Calu3 (cell line): Measurements from ENCODE around the gene LIPA. TPM values are rescaled to one million over a fixed set of nuclear protein-coding genes. Genes with fewer than 3 reads are reported as not detected.
"Not testable (repeated sequence)": the region's sequence is repeated elsewhere in the genome, so short reads cannot be mapped to it uniquely, and the experiment has no call there.

Experiments used
- BruUV-seq: library from RNA; stranded (reverse); fragments of 400-500 nt; replicated peaks from 2 replicates; lab custom pipeline; 2021; lab: Mats Ljungman, UMichigan
- CTCF ChIA-PET: fragments of 300-600 bp; sonication (Branson Sonifier 250); formaldehyde crosslinking; loops from one replicate; lab custom pipeline; 2022; ENCODE audit warnings: antibody characterized with exemption; lab: Charles Lee
- DNase-seq: peaks from one replicate; pipeline ENCODE4 v3.0.0; 2022
- H3K27ac Mint-ChIP-seq: one replicate; pipeline ENCODE4 v1.8.0; 2022; ENCODE audit warnings: mixed read lengths; ENCODE audit not compliant: unreplicated experiment
- H3K27me3 Mint-ChIP-seq: one replicate; pipeline ENCODE4 v1.8.0; 2022; ENCODE audit warnings: mixed read lengths; ENCODE audit not compliant: unreplicated experiment
- H3K36me3 Mint-ChIP-seq: one replicate; pipeline ENCODE4 v1.8.0; 2022; ENCODE audit warnings: mild to moderate bottlenecking, moderate library complexity, mixed read lengths; ENCODE audit not compliant: insufficient read depth, unreplicated experiment
- H3K4me1 Mint-ChIP-seq: one replicate; pipeline ENCODE4 v1.8.0; 2022; ENCODE audit warnings: mild to moderate bottlenecking, low read depth, mixed read lengths; ENCODE audit not compliant: unreplicated experiment
- H3K4me3 Mint-ChIP-seq: one replicate; pipeline ENCODE4 v1.8.0; 2022; ENCODE audit warnings: mild to moderate bottlenecking, low read depth, moderate library complexity, mixed read lengths; ENCODE audit not compliant: unreplicated experiment
- H3K9me3 Mint-ChIP-seq: one replicate; pipeline ENCODE4 v1.8.0; 2022; ENCODE audit warnings: low read depth, mixed read lengths; ENCODE audit not compliant: unreplicated experiment
- intact Hi-C: fragments of 100-400 bp; cut with micrococcal nuclease; formaldehyde crosslinking; loops from one replicate; pipeline ENCODE4 v1.10.0; 2022; ENCODE audit not compliant: unreplicated experiment
- total RNA-seq: library from RNA; stranded (reverse); gene quantifications from 2 replicates; pipeline ENCODE4 v1.2.3, GENCODE V29; 2022
- TF ChIP-seq, protein P1 (sequence below): fragments of 200-600 bp; IDR thresholded peaks from one replicate; pipeline ENCODE4 v1.8.0; 2022; ENCODE audit warnings: antibody characterized with exemption; ENCODE audit not compliant: unreplicated experiment

The LIPA gene
- total RNA-seq, 1 experiment from 2014 or later, result 66.7 TPM

DNA sequence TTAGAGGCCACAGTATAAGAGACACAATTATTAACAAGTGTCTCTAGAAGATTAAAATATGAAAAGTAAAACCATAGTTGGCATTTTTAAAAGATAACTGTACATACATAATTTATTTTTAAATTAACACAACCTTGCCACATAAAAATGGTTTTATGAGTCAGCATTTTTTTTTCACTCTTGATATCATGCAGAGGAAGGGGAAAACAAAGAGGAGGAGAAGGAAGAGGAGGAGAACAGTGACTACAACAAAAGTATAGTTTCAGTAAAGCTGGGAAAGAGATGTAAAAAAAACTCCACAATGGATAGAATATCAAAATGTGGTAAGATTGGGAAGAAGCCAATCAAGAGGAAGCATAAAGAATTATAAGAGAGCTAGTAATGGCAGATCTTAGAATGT is 78.5 kb downstream of the LIPA start:
- DNase-seq, result no peak
- Mint-ChIP-seq H3K9me3 (no peaks in the 10 kb centered on the region), H3K27me3 (no peaks in the 10 kb centered on the region), H3K36me3 (no peaks in the 10 kb centered on the region), H3K4me1 (no peaks in the 10 kb centered on the region), H3K27ac (no peak overlapping the region), H3K4me3 (no peak overlapping the region)
- intact Hi-C loops, result no loop called here
- no TSS peak for BruUV-seq
- CTCF ChIA-PET, result no interaction called here
- TF ChIP-seq, protein P1, sequence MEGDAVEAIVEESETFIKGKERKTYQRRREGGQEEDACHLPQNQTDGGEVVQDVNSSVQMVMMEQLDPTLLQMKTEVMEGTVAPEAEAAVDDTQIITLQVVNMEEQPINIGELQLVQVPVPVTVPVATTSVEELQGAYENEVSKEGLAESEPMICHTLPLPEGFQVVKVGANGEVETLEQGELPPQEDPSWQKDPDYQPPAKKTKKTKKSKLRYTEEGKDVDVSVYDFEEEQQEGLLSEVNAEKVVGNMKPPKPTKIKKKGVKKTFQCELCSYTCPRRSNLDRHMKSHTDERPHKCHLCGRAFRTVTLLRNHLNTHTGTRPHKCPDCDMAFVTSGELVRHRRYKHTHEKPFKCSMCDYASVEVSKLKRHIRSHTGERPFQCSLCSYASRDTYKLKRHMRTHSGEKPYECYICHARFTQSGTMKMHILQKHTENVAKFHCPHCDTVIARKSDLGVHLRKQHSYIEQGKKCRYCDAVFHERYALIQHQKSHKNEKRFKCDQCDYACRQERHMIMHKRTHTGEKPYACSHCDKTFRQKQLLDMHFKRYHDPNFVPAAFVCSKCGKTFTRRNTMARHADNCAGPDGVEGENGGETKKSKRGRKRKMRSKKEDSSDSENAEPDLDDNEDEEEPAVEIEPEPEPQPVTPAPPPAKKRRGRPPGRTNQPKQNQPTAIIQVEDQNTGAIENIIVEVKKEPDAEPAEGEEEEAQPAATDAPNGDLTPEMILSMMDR, result no peak

DNA sequence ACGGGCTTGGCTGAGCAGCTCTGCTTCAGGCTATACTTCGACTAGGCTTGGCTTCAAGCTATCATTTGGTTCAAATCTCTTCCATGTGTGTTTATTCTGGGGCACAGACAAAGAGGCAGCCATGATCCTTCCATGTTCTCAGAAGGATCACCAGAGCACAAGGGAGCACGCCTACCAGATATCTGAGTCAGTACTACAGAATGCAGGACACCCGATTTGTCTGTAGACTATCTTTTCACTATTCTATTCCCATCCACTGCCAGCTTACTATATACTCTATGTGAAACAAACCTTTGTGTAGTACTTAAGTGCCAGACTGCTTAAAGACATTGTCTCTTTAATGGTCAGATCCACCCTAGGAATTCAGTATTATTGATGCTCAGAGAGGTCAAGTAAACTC is 79.6 kb downstream of the LIPA start:
- no peaks in the 10 kb centered on the region for H3K36me3 Mint-ChIP-seq
- no peaks in the 10 kb centered on the region for H3K4me1 Mint-ChIP-seq
- TF ChIP-seq, protein P1, result no peak
- DNase-seq, result no peak
- intact Hi-C loops, result no loop called here
- BruUV-seq, result no TSS peak
- CTCF ChIA-PET, result no interaction called here
- H3K4me3 Mint-ChIP-seq, result no peak overlapping the region
- no peaks in the 10 kb centered on the region for H3K9me3 Mint-ChIP-seq
- no peaks in the 10 kb centered on the region for H3K27me3 Mint-ChIP-seq
- no peak overlapping the region for H3K27ac Mint-ChIP-seq

DNA sequence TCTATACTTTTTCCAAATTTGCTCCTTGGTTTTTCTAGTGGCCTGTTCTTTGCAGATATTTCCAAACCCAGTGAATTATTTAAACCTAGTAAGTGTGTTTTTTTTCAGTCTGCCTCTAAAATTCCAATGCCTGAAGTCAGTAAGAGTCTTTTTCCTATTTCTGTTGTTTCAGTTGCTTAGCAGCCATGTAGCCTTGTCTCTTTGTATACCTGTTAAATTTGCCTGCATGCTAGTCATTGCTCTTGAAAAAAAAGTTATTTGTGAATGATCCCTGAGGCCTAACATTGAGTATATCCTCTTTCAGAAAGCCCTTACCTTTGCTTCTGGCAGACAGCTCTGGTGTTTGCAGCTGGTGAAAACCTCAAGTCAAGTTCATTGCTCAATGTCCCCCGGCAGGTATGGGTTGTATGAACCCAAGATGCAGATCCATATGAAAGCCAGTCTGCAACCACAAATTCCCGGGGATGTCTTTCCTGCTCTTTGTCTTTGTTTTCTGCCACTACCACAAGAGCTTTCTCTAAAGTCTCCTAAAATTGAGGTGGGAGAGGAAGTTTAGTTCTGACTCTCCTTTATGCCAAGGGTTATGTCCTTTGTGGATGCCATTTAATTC is 80.2 kb downstream of the LIPA start:
- H3K27ac Mint-ChIP-seq, result no peak overlapping the region
- no peaks in the 10 kb centered on the region for H3K9me3 Mint-ChIP-seq
- H3K27me3 Mint-ChIP-seq, result no peaks in the 10 kb centered on the region
- CTCF ChIA-PET, result no interaction called here
- no peak overlapping the region for H3K4me3 Mint-ChIP-seq
- TF ChIP-seq, protein P1, result no peak
- H3K36me3 Mint-ChIP-seq, result no peaks in the 10 kb centered on the region
- DNase-seq, result no peak
- intact Hi-C loops, result no loop called here
- no peaks in the 10 kb centered on the region for H3K4me1 Mint-ChIP-seq
- no TSS peak for BruUV-seq

DNA sequence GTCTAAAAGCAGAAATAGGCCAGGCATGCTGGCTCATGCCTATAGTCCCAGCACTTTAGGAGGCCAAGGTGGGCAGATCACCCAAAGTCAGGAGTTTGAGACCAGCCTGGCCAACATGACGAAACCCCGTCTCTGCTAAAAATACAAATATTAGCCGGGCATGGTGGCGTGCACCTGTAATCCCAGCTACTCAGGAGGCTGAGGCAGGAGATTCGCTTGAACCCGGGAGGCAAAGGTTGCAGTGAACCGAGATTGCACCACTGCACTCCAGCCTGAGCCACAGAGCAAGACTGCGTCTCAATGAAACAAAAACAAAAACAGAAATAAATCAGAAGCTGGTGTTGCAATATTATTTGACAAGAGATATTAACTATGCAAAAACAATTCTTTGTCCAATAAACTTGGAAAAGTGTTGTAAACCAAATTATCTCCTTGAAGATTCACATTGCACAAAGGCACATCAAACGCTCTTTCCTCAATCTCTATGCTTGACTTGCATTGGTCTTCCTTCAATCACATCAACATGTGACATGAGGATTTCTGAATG is 83.1 kb downstream of the LIPA start:
- peaks cover 14% of the 10 kb centered on the region for H3K27me3 Mint-ChIP-seq
- intact Hi-C loops, CTCF ChIA-PET, BruUV-seq, H3K4me3 Mint-ChIP-seq, H3K27ac Mint-ChIP-seq, H3K36me3 Mint-ChIP-seq, H3K4me1 Mint-ChIP-seq, DNase-seq, H3K9me3 Mint-ChIP-seq: not testable (repeated sequence)

DNA sequence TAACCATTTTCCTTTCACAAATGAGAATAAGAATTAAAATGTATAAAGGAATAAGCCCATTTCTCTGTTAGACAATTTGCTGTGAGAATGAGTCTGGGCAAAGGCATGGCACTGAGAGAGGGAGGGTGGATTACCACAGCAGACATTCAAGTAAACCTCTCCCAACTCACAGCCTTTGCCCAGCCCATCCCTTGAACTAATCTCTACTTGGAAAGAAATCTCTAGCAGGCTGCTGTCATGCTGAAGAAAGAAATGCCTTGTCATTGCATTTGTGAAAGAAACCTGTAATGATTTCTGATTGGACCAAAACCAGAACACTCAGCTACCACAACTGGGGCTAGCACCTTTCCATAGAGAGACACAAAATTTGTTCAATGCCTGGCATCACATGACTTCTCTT is 83.7 kb downstream of the LIPA start:
- DNase-seq, result no peak
- intact Hi-C loops, result no loop called here
- Mint-ChIP-seq H3K4me3 (no peak overlapping the region), H3K4me1 (no peaks in the 10 kb centered on the region), H3K27me3 (peaks cover 14% of the 10 kb centered on the region), H3K27ac (no peak overlapping the region), H3K36me3 (no peaks in the 10 kb centered on the region), H3K9me3 (no peaks in the 10 kb centered on the region)
- BruUV-seq, result no TSS peak
- CTCF ChIA-PET, result no interaction called here
- TF ChIP-seq, protein P1, result no peak
